ENCODE measurements around the gene AURKB.
A peak's percentile ranks its signal among the peaks of the same experiment; 100 is the strongest.

GRCh38 chr17:8253801-8254200 is 43.4 kb upstream of the AURKB start:
- TF ChIP-seq, protein P1, sequence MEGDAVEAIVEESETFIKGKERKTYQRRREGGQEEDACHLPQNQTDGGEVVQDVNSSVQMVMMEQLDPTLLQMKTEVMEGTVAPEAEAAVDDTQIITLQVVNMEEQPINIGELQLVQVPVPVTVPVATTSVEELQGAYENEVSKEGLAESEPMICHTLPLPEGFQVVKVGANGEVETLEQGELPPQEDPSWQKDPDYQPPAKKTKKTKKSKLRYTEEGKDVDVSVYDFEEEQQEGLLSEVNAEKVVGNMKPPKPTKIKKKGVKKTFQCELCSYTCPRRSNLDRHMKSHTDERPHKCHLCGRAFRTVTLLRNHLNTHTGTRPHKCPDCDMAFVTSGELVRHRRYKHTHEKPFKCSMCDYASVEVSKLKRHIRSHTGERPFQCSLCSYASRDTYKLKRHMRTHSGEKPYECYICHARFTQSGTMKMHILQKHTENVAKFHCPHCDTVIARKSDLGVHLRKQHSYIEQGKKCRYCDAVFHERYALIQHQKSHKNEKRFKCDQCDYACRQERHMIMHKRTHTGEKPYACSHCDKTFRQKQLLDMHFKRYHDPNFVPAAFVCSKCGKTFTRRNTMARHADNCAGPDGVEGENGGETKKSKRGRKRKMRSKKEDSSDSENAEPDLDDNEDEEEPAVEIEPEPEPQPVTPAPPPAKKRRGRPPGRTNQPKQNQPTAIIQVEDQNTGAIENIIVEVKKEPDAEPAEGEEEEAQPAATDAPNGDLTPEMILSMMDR (conservative IDR thresholded peaks at IDR 0.05; ENCODE audit: low read depth, low read length) = peak; percentile 15; the same call in 1 of the 2 replicates
- no peak for TF ChIP-seq POLR2A (IDR thresholded peaks at IDR 0.05; ENCODE audit: low read depth, low read length)
- no peak for TF ChIP-seq MXI1 (IDR thresholded peaks at IDR 0.05; ENCODE audit: borderline replicate concordance, low read depth, low read length)
- no peak for TF ChIP-seq RAD21 (IDR thresholded peaks at IDR 0.05; ENCODE audit: low read length)
- no peak for TF ChIP-seq BHLHE40 (IDR thresholded peaks at IDR 0.05; ENCODE audit: low read depth, low read length)
